ENCODE results near the gene ZHX3. TPM values are rescaled to one million over a fixed set of nuclear protein-coding genes. Genes with fewer than 3 reads are reported as not detected.

Gene ZHX3
- total RNA-seq, 1 experiment from 2014 or later: 21.5 TPM

DNA sequence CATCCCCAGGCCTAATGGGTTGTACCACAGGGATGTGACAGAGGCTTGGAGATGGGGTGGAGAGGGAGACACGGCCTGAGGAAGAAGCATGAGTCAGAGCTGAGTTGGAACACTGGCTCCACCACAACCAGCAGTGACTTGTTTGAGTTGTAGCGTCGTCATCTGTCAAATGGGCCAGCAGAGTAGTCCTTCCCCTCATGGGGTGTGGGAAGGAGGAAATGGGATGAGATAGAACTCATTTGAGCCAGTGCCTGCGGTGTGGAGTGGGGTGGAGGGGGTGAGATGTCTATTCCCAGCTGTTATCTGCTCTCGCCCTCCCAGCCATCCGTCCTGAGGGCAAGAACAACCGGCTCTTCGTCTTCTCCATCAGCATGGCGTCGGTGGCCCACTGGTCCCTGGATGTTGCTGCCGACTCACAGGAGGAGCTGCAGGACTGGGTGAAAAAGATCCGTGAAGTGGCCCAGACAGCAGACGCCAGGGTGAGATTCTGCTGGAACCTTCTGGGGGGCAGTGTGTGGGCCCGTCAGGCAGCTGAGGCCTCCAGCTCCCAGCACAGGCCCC, 147.7 kb downstream of the ZHX3 start:
- no peak overlapping the region for H3K27ac ChIP-seq

GRCh38 chr20:41169162-41169690, 148.3 kb downstream of the ZHX3 start:
- intact Hi-C loops (cut with micrococcal nuclease; ENCODE audit: unreplicated experiment): no loop called here
- DNase-seq: no peak
- no peak overlapping the region for H2AFZ ChIP-seq
- POLR2A ChIA-PET (ENCODE audit: unreplicated experiment): no interaction called here
- H3K4me1 ChIP-seq (replicated peaks; ENCODE audit: insufficient read depth): no peaks in the 10 kb centered on the region
- H3F3A ChIP-seq (ENCODE audit: insufficient read depth, low read depth): no peaks in the 10 kb centered on the region
- no peak overlapping the region for H3K27ac ChIP-seq
- H3K9me3 ChIP-seq (ENCODE audit: insufficient read depth, low read depth): no peaks in the 10 kb centered on the region
- no peaks in the 10 kb centered on the region for H3K9me2 ChIP-seq (ENCODE audit: insufficient read depth)
- H3K79me2 ChIP-seq (ENCODE audit: low read depth): no peaks in the 10 kb centered on the region
- H3K27me3 ChIP-seq (ENCODE audit: insufficient read depth, low read depth): no peaks in the 10 kb centered on the region
- H3K4me3 ChIP-seq: no peak overlapping the region
- TF ChIP-seq, protein P1, sequence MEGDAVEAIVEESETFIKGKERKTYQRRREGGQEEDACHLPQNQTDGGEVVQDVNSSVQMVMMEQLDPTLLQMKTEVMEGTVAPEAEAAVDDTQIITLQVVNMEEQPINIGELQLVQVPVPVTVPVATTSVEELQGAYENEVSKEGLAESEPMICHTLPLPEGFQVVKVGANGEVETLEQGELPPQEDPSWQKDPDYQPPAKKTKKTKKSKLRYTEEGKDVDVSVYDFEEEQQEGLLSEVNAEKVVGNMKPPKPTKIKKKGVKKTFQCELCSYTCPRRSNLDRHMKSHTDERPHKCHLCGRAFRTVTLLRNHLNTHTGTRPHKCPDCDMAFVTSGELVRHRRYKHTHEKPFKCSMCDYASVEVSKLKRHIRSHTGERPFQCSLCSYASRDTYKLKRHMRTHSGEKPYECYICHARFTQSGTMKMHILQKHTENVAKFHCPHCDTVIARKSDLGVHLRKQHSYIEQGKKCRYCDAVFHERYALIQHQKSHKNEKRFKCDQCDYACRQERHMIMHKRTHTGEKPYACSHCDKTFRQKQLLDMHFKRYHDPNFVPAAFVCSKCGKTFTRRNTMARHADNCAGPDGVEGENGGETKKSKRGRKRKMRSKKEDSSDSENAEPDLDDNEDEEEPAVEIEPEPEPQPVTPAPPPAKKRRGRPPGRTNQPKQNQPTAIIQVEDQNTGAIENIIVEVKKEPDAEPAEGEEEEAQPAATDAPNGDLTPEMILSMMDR (conservative IDR thresholded peaks at IDR 0.05): no peak
- no peak for TF ChIP-seq EZH2 (IDR thresholded peaks at IDR 0.05; ENCODE audit: low read depth)
- no peak overlapping the region for H3K4me2 ChIP-seq
- no TSS peak for BruUV-seq (replicated peaks)
- CTCF ChIA-PET: no interaction called here
- no peaks in the 10 kb centered on the region for H4K20me1 ChIP-seq (ENCODE audit: insufficient read depth)
- 0 out of 2 replicates have a peak, but pooled peaks cover 6% of the 10 kb centered on the region for H3K36me3 ChIP-seq (ENCODE audit: low read depth)

More for the DNA sequence above, 147.7 kb downstream of the ZHX3 start:
- Histone ChIP-seq H3K79me2 (ENCODE audit: low read depth) (no peaks in the 10 kb centered on the region), H3K9me3 (ENCODE audit: insufficient read depth, low read depth) (no peaks in the 10 kb centered on the region), H3K36me3 (ENCODE audit: low read depth) (0 out of 2 replicates have a peak, but pooled peaks cover 6% of the 10 kb centered on the region), H2AFZ (no peak overlapping the region), H3K4me2 (no peak overlapping the region), H4K20me1 (ENCODE audit: insufficient read depth) (no peaks in the 10 kb centered on the region), H3K27me3 (ENCODE audit: insufficient read depth, low read depth) (no peaks in the 10 kb centered on the region), H3K4me3 (no peak overlapping the region), H3K9me2 (ENCODE audit: insufficient read depth) (no peaks in the 10 kb centered on the region), H3K4me1 (replicated peaks; ENCODE audit: insufficient read depth) (no peaks in the 10 kb centered on the region), H3F3A (ENCODE audit: insufficient read depth, low read depth) (no peaks in the 10 kb centered on the region)
- BruUV-seq (replicated peaks): no TSS peak
- POLR2A ChIA-PET (ENCODE audit: unreplicated experiment): no interaction called here
- intact Hi-C loops (cut with micrococcal nuclease; ENCODE audit: unreplicated experiment): loop anchor here (10.0 kb wide), 1 partner anchor 235 kb away; no protein-coding TSS in a partner anchor
- TF ChIP-seq EZH2 (IDR thresholded peaks at IDR 0.05; ENCODE audit: low read depth): no peak
- TF ChIP-seq, protein P1 (conservative IDR thresholded peaks at IDR 0.05): no peak
- CTCF ChIA-PET: interaction anchor here (0.6 kb wide), 1 partner anchor 523 kb away, joined by 3 read pairs; no protein-coding TSS in a partner anchor
- DNase-seq: no peak

DNA sequence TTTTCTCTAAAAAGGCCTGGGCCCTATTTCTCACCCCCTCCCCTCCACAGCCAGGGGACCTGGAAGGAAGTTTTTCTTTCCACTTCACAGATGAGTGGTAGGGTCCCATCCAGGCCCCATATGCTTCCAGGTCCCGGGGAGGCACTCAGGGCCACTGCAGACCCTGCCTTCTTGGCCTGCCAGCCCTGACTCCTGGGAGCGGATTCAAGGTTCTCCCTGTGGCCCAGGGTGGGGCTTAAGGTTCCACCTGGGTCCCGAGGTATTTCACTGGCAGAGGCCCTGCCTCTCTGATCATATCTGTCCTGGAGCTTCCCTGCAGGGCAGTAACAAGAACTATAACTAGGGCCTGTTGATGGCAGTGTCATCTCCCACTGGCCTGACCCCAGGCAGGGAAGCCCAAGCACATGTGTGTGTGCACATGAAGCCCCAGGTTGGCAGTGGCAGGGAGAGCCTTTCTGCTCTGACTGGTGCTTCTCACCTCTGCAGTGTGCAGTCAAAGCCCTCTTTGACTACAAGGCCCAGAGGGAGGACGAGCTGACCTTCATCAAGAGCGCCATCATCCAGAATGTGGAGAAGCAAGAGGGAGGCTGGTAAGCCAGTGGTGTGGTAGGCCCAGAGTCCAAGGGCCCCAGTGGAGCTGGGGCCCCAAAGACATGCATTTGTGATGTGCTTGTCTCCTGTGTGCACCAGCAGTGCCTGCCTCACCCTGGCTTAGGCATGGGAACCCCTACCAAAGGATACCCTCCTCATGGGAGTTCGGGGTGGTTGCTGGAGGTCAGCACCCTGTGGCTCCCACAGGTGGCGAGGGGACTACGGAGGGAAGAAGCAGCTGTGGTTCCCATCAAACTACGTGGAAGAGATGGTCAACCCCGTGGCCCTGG, 149.0 kb downstream of the ZHX3 start:
- H3K4me1 ChIP-seq (replicated peaks; ENCODE audit: insufficient read depth): no peaks in the 10 kb centered on the region
- H3K9me2 ChIP-seq (ENCODE audit: insufficient read depth): no peaks in the 10 kb centered on the region
- no peaks in the 10 kb centered on the region for H4K20me1 ChIP-seq (ENCODE audit: insufficient read depth)
- no peaks in the 10 kb centered on the region for H3F3A ChIP-seq (ENCODE audit: insufficient read depth, low read depth)
- no peaks in the 10 kb centered on the region for H3K9me3 ChIP-seq (ENCODE audit: insufficient read depth, low read depth)
- H3K4me3 ChIP-seq: no peak overlapping the region
- H3K79me2 ChIP-seq (ENCODE audit: low read depth): no peaks in the 10 kb centered on the region
- ChIA-PET POLR2A (ENCODE audit: unreplicated experiment) (no interaction called here), CTCF (no interaction called here)
- TF ChIP-seq, protein P1 (conservative IDR thresholded peaks at IDR 0.05): no peak
- no peak for TF ChIP-seq EZH2 (IDR thresholded peaks at IDR 0.05; ENCODE audit: low read depth)
- no peak overlapping the region for H2AFZ ChIP-seq
- no peak for DNase-seq
- H3K4me2 ChIP-seq: no peak overlapping the region
- 0 out of 2 replicates have a peak, but pooled peaks cover under 1% of the 10 kb centered on the region for H3K36me3 ChIP-seq (ENCODE audit: low read depth)
- intact Hi-C loops (cut with micrococcal nuclease; ENCODE audit: unreplicated experiment): no loop called here
- BruUV-seq (replicated peaks): no TSS peak
- no peak overlapping the region for H3K27ac ChIP-seq
- no peaks in the 10 kb centered on the region for H3K27me3 ChIP-seq (ENCODE audit: insufficient read depth, low read depth)

All from PC-9 (cell line).